K562 (cell line): ENCODE measurements around the gene EXT2. TPM values are rescaled to one million over a fixed set of nuclear protein-coding genes. Genes with fewer than 3 reads are reported as not detected.

Source experiments
- ATAC-seq: fragments of 200-7000 bp; cut with Tn5 transposase; 3 replicates; pipeline ENCODE4 v1.9.1; 2020; ENCODE audit warnings: moderate library complexity
- BruUV-seq: library from RNA; stranded (reverse); fragments of 400-500 nt; replicated peaks from 2 replicates; lab custom pipeline; 2021; lab: Mats Ljungman, UMichigan
- CTCF ChIA-PET: fragments of 300-600 bp; formaldehyde crosslinking; extraction: SDS; loops from one replicate; lab custom pipeline; 2021; ENCODE audit warnings: low intra/inter-chr PET ratio; lab: Yijun Ruan, JAX
- POLR2A ChIA-PET: fragments of 300-600, 350-650 bp; sonication (Branson Sonifier 250); formaldehyde crosslinking; extraction: SDS; loops from one replicate; lab custom pipeline; 2021; ENCODE audit warnings: antibody characterized with exemption, inconsistent platforms; lab: Yijun Ruan, JAX
- DNase-seq, 4 experiments: peaks; one replicate each; pipeline versions ENCODE4 v3.0.0 to v3.0.0-alpha.2; 2011 to 2018; ENCODE audit warnings: low spot score in 3 of 4, mixed read lengths in 3 of 4; ENCODE audit errors: extremely low read depth in 1 of 4
- FAIRE-seq: peaks from 2 replicates; lab custom pipeline; 2011; peaks lifted over from hg19 to GRCh38; lab: Jason Lieb, UNC
- H2AFZ ChIP-seq: 2 replicates; pipeline ENCODE4 v1.6.0; 2011; ENCODE audit warnings: low read depth, low read length, control low read depth, inconsistent platforms
- H3K27ac ChIP-seq: fragments of 200-600 bp; 3 replicates; pipeline ENCODE4 v1.8.0; 2011; ENCODE audit warnings: low read depth, mild to moderate bottlenecking, control low read depth, inconsistent platforms, low read length, moderate library complexity, mixed read lengths; ENCODE audit errors: extremely low read depth
- H3K27me3 ChIP-seq, 2 experiments: fragments of 300-600 bp in 1 of 2; 2 replicates in 1 of 2; 3 replicates in 1 of 2; pipeline versions ENCODE4 v1.6.0 to v1.8.0; 2011; ENCODE audit warnings: inconsistent platforms in 2 of 2, low read length in 2 of 2, mild to moderate bottlenecking in 1 of 2, mixed read lengths in 1 of 2, moderate library complexity in 1 of 2; ENCODE audit not compliant: control insufficient read depth in 2 of 2, insufficient read depth in 2 of 2
- H3K36me3 ChIP-seq: fragments of 300-600 bp; 3 replicates; pipeline ENCODE4 v1.8.0; 2011; ENCODE audit warnings: mild to moderate bottlenecking, low read length, inconsistent platforms; ENCODE audit not compliant: control insufficient read depth, insufficient read depth
- H3K4me1 ChIP-seq, 2 experiments: fragments of 200-600 bp in 1 of 2; replicated peaks in 1 of 2; 2 replicates in 1 of 2; 3 replicates in 1 of 2; pipeline versions ENCODE4 v1.5.1 to v1.8.0; 2011; ENCODE audit warnings: inconsistent platforms in 2 of 2, low read length in 2 of 2, mild to moderate bottlenecking in 1 of 2, mixed read lengths in 1 of 2, moderate library complexity in 1 of 2; ENCODE audit not compliant: control insufficient read depth in 2 of 2, insufficient read depth in 2 of 2
- H3K4me2 ChIP-seq: 2 replicates; pipeline ENCODE4 v1.6.1; 2011; ENCODE audit warnings: low read length, control low read depth, inconsistent platforms, mixed read lengths; ENCODE audit not compliant: insufficient read depth
- H3K4me3 ChIP-seq: fragments of 200-600 bp; sonication (generic), shearing (Covaris generic); 2 replicates; pipeline ENCODE4 v1.5.1; 2016; ENCODE audit warnings: control low read depth, inconsistent platforms
- H3K79me2 ChIP-seq: fragments of 200-600 bp; 3 replicates; pipeline ENCODE4 v1.8.0; 2011; ENCODE audit warnings: low read length, inconsistent platforms; ENCODE audit not compliant: control insufficient read depth, insufficient read depth
- H3K9ac ChIP-seq, 2 experiments: 2 replicates each; pipeline versions ENCODE4 v1.6.0 to v1.6.1; 2011; ENCODE audit warnings: low read depth in 2 of 2, low read length in 2 of 2, control low read depth in 1 of 2, inconsistent platforms in 1 of 2, mild to moderate bottlenecking in 1 of 2, mixed read lengths in 1 of 2; ENCODE audit not compliant: insufficient read depth in 1 of 2
- H3K9me1 ChIP-seq: one replicate; pipeline ENCODE4 v1.6.0; 2011; ENCODE audit warnings: inconsistent platforms, mild to moderate bottlenecking, low read length, moderate library complexity; ENCODE audit not compliant: control insufficient read depth, insufficient read depth
- H3K9me3 ChIP-seq: replicated peaks from 2 replicates; pipeline ENCODE4 v1.5.1; 2011; ENCODE audit warnings: low read depth, low read length, inconsistent platforms; ENCODE audit not compliant: control insufficient read depth, insufficient read depth
- H4K20me1 ChIP-seq: replicated peaks from 2 replicates; pipeline ENCODE4 v1.6.1; 2011; ENCODE audit warnings: low read length, inconsistent platforms, mixed read lengths; ENCODE audit not compliant: control insufficient read depth, insufficient read depth
- CEBPB ChIP-seq: fragments of 450-650 bp; IDR thresholded peaks from 2 replicates; pipeline ENCODE4 v1.6.1; 2016; ENCODE audit warnings: missing genetic modification characterization, missing compliant biosample characterization
- EGR1 ChIP-seq: fragments of 450-650 bp; conservative IDR thresholded peaks from 2 replicates; pipeline ENCODE4 v1.6.1; 2017; ENCODE audit warnings: mild to moderate bottlenecking
- HDAC1 ChIP-seq, 2 experiments: fragments of 450-650 bp; IDR thresholded peaks; 2 replicates each; pipeline ENCODE4 v1.6.1; 2016 to 2017; ENCODE audit warnings: inconsistent platforms in 1 of 2, mild to moderate bottlenecking in 1 of 2, moderate library complexity in 1 of 2
- POLR2AphosphoS5 ChIP-seq: IDR thresholded peaks from 2 replicates; pipeline ENCODE4 v1.6.1; 2011; ENCODE audit warnings: mild to moderate bottlenecking, low read depth, low read length, moderate library complexity; ENCODE audit not compliant: control insufficient read depth, insufficient read depth
- ZBTB40 ChIP-seq, 2 experiments: fragments of 450-650 bp in 1 of 2; sonication (generic) in 1 of 2; formaldehyde crosslinking in 1 of 2; IDR thresholded peaks; 2 replicates each; pipeline versions ENCODE4 v1.7.1 to v1.9.0; 2016 to 2022; ENCODE audit warnings: inconsistent platforms in 1 of 2, mild to moderate bottlenecking in 1 of 2, missing genetic modification reagents in 1 of 2
- ZBTB7A ChIP-seq: IDR thresholded peaks from 2 replicates; pipeline ENCODE4 v1.6.1; 2011; ENCODE audit warnings: low read depth, mild to moderate bottlenecking, low read length, moderate library complexity, borderline replicate concordance; ENCODE audit not compliant: control insufficient read depth
- ZNF12 ChIP-seq: sonication (generic); formaldehyde crosslinking; IDR thresholded peaks from 2 replicates; pipeline ENCODE4 v1.4.0; 2020; ENCODE audit warnings: mild to moderate bottlenecking, missing genetic modification reagents
- ZNF655 ChIP-seq: fragments of 250-450 bp; sonication (Bioruptor Pico); IDR thresholded peaks from 2 replicates; pipeline ENCODE4 v1.5.0; 2021
- ZNF668 ChIP-seq: fragments of 250-450 bp; sonication (Bioruptor Pico); IDR thresholded peaks from 2 replicates; pipeline ENCODE4 v1.8.0; 2022; ENCODE audit warnings: mild to moderate bottlenecking, inconsistent platforms
- WGBS: fragments of 100-300 bp; shearing (Covaris generic); methylation state at CpG from one replicate; pipeline ENCODE4 v1.1.6; 2016; ENCODE audit warnings: low coverage, mixed read lengths; ENCODE audit not compliant: insufficient coverage; ENCODE audit errors: missing lambda C conversion rate; 5-methylcytosine and 5-hydroxymethylcytosine counted together
- in situ Hi-C: fragments of 300-500 bp; cut with MboI; formaldehyde crosslinking; loops from 4 replicates; pipeline ENCODE4 v1.15.0; 2018; ENCODE audit warnings: inconsistent platforms, mixed read lengths
- intact Hi-C: fragments of 100-400 bp; cut with micrococcal nuclease; formaldehyde crosslinking; loops from 2 replicates; pipeline ENCODE4 v1.14.2; 2022
- polyA plus RNA-seq, 8 experiments: library from polyadenylated mRNA; depleted of rRNA in 4 of 8; stranded (reverse) in 5 of 8; unstranded in 3 of 8; fragments of >200 nt; fragmentation: Nextera tagmentation in 2 of 8; fragmentation: Illumina TruSeq in 1 of 8; extraction: Ambion mirVana in 2 of 8; extraction: Trizol in 1 of 8; gene quantifications; 2 replicates each; pipeline versions ENCODE4 v1.2.1 to v1.2.3, GENCODE V29; 2011 to 2014; ENCODE audit warnings: inconsistent platforms in 1 of 8, missing spikeins in 1 of 8
- total RNA-seq, 7 experiments: library from RNA; depleted of rRNA in 6 of 7; stranded (reverse); fragments of >200 nt in 6 of 7; fragmentation: Illumina TruSeq in 2 of 7; extraction: Trizol in 2 of 7; gene quantifications; 2 replicates each; pipeline versions ENCODE4 v1.2.1 to v1.2.3, GENCODE V29; 2011 to 2021; ENCODE audit warnings: low replicate concordance in 1 of 7

Gene EXT2
- total and polyA plus RNA-seq, 9 of the 15 experiments (the other 6 are each of a cell fraction or from before 2014, with no cell fraction given) = 7.5 to 52.1 (median 38.1) TPM

GRCh38 chr11:44096360-44097185, 1.1 kb downstream of the EXT2 start:
- Histone ChIP-seq H3K9me1 (no peaks in the 10 kb centered on the region), H3K4me3 (peak overlapping the region; percentile 94), H3K36me3 (peaks cover 2% of the 10 kb centered on the region; the same call in 1 of the 3 replicates), H3K27ac (no peak overlapping the region), H3K27me3 (no peaks in the 10 kb centered on the region), H3K9me3 (no peaks in the 10 kb centered on the region), H2AFZ (no peak overlapping the region), H4K20me1 (peaks cover 6% of the 10 kb centered on the region; the same call in 1 of the 2 replicates), H3K4me1 (peaks cover 11 to 18% of the 10 kb centered on the region in 2 experiments; a peak in 4 of 5 replicates), H3K79me2 (peaks cover 34% of the 10 kb centered on the region), H3K9ac (peak overlapping the region; percentile 74 to 95; a peak in 3 of 4 replicates), H3K4me2 (peak overlapping the region; percentile 90)
- BruUV-seq = no TSS peak
- peak in 2 of 4 experiments; percentile 10 to 29 for DNase-seq
- WGBS = 19% methylated on average over 9 of the region's 18 CpGs
- ATAC-seq = peak; percentile 41
- POLR2A ChIA-PET = interaction anchor here (0.5 kb wide), 1 partner anchor 62 kb away, joined by 3 read pairs; no protein-coding TSS in a partner anchor
- in situ Hi-C loops = no loop called here
- FAIRE-seq = no peak
- intact Hi-C loops = no loop called here
- CTCF ChIA-PET = interaction anchor here (3.2 kb wide), 1 partner anchor 14 kb away, joined by 13 read pairs; no protein-coding TSS in a partner anchor
- TF ChIP-seq HDAC1 (IDR thresholded peaks at IDR 0.05) = 0 out of 4 replicates have a peak, but pooled peaks of 1 of the 2 experiments have one; percentile 31
- peak; percentile 7; the same call in 1 of the 2 replicates for TF ChIP-seq ZBTB7A
- peak; percentile 16; the same call in 1 of the 2 replicates for TF ChIP-seq EGR1
- 0 out of 2 replicates have a peak, but pooled peaks have one; percentile 3 for TF ChIP-seq ZBTB40 (IDR thresholded peaks at IDR 0.05)
- no peak for TF ChIP-seq ZBTB40 (CRISPR knock-in tag; IDR thresholded peaks at IDR 0.05)
- no peak for TF ChIP-seq ZNF668
- TF ChIP-seq ZNF12 (CRISPR knock-in tag) = 0 out of 2 replicates have a peak, but pooled peaks have one; percentile 57
- no peak for TF ChIP-seq POLR2AphosphoS5
- TF ChIP-seq CEBPB (tag) = peak; percentile 59
- TF ChIP-seq ZNF655 (CRISPR knock-in tag) = no peak
